Measurements from ENCODE around the gene HDAC9. TPM values are rescaled to one million over a fixed set of nuclear protein-coding genes. Genes with fewer than 3 reads are reported as not detected.
"Not testable (repeated sequence)": the region's sequence is repeated elsewhere in the genome, so short reads cannot be mapped to it uniquely, and the experiment has no call there.

The HDAC9 gene
- total RNA-seq, 2 donors from 2014 or later: 8.3 to 31.9 TPM

DNA sequence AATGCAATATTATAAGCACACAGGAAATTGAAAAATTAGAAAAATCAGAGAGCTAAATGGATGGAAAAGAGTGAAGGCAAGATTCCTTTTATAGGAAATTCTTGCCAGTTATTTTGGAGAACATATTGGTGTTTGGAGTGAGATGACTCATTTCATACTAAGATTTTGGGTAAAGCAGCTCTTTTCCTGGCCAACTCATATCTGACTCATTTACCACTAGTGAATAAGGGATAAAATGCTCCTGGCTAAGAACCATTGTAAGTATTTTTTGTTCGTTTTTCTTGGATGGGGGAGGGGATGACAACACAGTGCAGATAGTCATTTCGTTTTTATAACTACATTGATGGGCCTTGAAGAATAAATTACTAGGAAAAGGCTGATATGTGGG is 482.6 kb downstream of the HDAC9 start:
- no peak for TF ChIP-seq POLR2A (IDR thresholded peaks at IDR 0.05)
- TF ChIP-seq, protein P1, sequence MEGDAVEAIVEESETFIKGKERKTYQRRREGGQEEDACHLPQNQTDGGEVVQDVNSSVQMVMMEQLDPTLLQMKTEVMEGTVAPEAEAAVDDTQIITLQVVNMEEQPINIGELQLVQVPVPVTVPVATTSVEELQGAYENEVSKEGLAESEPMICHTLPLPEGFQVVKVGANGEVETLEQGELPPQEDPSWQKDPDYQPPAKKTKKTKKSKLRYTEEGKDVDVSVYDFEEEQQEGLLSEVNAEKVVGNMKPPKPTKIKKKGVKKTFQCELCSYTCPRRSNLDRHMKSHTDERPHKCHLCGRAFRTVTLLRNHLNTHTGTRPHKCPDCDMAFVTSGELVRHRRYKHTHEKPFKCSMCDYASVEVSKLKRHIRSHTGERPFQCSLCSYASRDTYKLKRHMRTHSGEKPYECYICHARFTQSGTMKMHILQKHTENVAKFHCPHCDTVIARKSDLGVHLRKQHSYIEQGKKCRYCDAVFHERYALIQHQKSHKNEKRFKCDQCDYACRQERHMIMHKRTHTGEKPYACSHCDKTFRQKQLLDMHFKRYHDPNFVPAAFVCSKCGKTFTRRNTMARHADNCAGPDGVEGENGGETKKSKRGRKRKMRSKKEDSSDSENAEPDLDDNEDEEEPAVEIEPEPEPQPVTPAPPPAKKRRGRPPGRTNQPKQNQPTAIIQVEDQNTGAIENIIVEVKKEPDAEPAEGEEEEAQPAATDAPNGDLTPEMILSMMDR (IDR thresholded peaks at IDR 0.05): no peak
- no peak for TF ChIP-seq POLR2AphosphoS5 (IDR thresholded peaks at IDR 0.05)
- Histone ChIP-seq H3K36me3 (no peaks in the 10 kb centered on the region), H3K27me3 (replicated peaks; ENCODE audit: insufficient read depth) (no peaks in the 10 kb centered on the region), H3K27ac (no peak overlapping the region), H3K9me3 (no peaks in the 10 kb centered on the region), H3K4me3 (no peak overlapping the region), H3K4me1 (replicated peaks) (no peaks in the 10 kb centered on the region)
- no peak for DNase-seq (ENCODE audit: low spot score)
- WGBS: 31% methylated on average over 2 of the region's 2 CpGs
- intact Hi-C loops (cut with DNase I): no loop called here

DNA sequence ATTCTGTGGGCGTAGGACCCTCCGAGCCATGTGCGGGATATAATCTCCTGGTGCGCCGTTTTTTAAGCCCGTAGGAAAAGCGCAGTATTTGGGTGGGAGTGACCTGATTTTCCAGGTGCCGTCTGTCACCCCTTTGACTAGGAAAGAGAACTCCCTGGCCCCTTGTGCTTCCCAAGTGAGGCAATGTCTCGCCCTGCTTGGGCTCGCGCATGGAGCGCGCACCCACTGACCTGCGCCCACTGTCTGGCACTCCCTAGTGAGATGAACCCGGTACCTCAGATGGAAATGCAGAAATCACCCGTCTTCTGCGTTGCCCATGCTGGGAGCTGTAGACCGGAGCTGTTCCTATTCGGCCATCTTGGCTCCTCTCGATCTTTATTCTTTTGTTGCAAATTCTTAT is 495.2 kb downstream of the HDAC9 start:
- H3K4me3 ChIP-seq; intact Hi-C loops (cut with DNase I); H3K27me3 ChIP-seq (replicated peaks; ENCODE audit: insufficient read depth); DNase-seq (ENCODE audit: low spot score); H3K9me3 ChIP-seq; H3K27ac ChIP-seq; H3K4me1 ChIP-seq (replicated peaks); H3K36me3 ChIP-seq: not testable (repeated sequence)
- 91% methylated on average over 20 of the region's 20 CpGs for WGBS

DNA sequence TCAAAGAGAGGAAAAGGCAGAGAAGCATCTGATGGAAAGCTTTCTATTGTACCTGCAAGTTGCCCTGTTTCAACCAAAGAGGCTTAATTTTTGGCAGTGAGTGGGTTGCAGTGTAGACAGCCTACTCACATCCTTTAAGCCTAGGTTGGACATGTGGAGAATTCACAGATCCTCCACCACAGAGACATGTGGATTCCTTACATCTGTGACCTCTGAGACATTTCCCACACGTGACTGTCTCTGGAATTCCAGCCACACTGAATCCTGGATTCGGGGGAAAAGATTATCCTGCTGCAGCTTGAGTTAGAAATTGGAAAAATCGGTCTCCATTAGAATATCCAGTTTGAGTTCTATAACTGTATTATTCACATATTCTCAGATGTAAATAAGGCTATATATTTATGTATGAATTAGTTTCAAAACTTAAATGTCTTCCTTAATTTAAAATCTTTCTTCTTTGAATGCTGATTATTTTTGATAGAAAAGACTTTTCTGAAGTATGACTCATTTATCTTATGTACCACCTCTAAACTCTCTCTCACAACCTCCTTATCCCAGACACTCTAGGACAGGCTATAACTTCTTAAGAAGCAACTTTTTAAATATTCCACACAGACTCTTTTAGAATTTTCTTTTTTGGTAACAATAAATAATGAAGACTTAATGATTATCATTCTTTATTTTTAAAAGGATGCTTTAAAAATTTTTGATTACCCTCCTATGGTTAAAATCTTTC is 498.6 kb downstream of the HDAC9 start:
- Histone ChIP-seq H3K27ac (no peak overlapping the region), H3K27me3 (replicated peaks; ENCODE audit: insufficient read depth) (no peaks in the 10 kb centered on the region), H3K9me3 (no peaks in the 10 kb centered on the region), H3K4me3 (no peak overlapping the region), H3K36me3 (no peaks in the 10 kb centered on the region), H3K4me1 (replicated peaks) (no peaks in the 10 kb centered on the region)
- no peak for DNase-seq (ENCODE audit: low spot score)
- WGBS: 77% methylated on average over 3 of the region's 3 CpGs
- TF ChIP-seq POLR2AphosphoS5 (IDR thresholded peaks at IDR 0.05): no peak
- TF ChIP-seq, protein P1 (IDR thresholded peaks at IDR 0.05): no peak
- no peak for TF ChIP-seq POLR2A (IDR thresholded peaks at IDR 0.05)
- intact Hi-C loops (cut with DNase I): no loop called here

DNA sequence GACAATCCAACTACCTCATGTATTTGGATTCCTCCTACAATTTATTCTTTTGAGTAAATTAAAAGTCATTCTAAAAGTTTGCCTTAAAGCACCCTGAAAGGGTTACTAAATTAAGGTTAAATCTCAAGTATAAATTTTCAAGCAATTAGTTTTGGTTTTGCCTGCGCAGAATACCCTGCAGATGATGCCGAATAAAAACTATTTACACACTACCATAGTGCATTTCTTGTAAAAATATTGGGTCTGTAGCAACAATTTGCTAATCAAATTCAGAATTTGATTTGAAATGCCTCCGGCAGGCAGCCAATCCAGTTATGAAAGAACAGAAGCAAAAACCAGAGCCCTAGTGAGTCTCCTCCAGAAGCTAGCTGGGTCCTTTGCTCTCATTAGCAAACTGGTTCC is 499.7 kb downstream of the HDAC9 start:
- no peaks in the 10 kb centered on the region for H3K27me3 ChIP-seq (replicated peaks; ENCODE audit: insufficient read depth)
- DNase-seq (ENCODE audit: low spot score): no peak
- TF ChIP-seq POLR2AphosphoS5 (IDR thresholded peaks at IDR 0.05): no peak
- TF ChIP-seq POLR2A (IDR thresholded peaks at IDR 0.05): no peak
- TF ChIP-seq, protein P1 (IDR thresholded peaks at IDR 0.05): no peak
- H3K4me3 ChIP-seq: no peak overlapping the region
- H3K36me3 ChIP-seq: no peaks in the 10 kb centered on the region
- no peaks in the 10 kb centered on the region for H3K4me1 ChIP-seq (replicated peaks)
- intact Hi-C loops (cut with DNase I): no loop called here
- WGBS: 80% methylated on average over 3 of the region's 3 CpGs
- H3K9me3 ChIP-seq: no peaks in the 10 kb centered on the region
- no peak overlapping the region for H3K27ac ChIP-seq

DNA sequence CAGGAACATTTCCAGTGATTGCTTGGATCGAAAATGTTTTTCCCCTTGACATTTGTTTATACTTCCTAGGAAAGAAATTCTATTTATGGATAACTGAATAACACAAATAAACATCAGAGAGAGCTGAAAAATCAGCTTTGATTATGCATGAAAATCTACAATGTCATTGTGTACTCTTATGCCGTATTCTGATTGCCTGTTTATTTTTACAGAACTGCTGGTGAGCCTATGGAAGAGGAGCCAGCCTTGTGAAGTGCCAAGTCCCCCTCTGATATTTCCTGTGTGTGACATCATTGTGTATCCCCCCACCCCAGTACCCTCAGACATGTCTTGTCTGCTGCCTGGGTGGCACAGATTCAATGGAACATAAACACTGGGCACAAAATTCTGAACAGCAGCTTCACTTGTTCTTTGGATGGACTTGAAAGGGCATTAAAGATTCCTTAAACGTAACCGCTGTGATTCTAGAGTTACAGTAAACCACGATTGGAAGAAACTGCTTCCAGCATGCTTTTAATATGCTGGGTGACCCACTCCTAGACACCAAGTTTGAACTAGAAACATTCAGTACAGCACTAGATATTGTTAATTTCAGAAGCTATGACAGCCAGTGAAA is 500.4 kb downstream of the HDAC9 start:
- Histone ChIP-seq H3K4me3 (no peak overlapping the region), H3K27ac (no peak overlapping the region), H3K36me3 (no peaks in the 10 kb centered on the region), H3K9me3 (no peaks in the 10 kb centered on the region), H3K27me3 (replicated peaks; ENCODE audit: insufficient read depth) (no peaks in the 10 kb centered on the region), H3K4me1 (replicated peaks) (no peaks in the 10 kb centered on the region)
- intact Hi-C loops (cut with DNase I): no loop called here
- DNase-seq (ENCODE audit: low spot score): no peak
- TF ChIP-seq POLR2A (IDR thresholded peaks at IDR 0.05) (no peak), POLR2AphosphoS5 (IDR thresholded peaks at IDR 0.05) (no peak)
- WGBS: 22% methylated on average over 5 of the region's 5 CpGs

DNA sequence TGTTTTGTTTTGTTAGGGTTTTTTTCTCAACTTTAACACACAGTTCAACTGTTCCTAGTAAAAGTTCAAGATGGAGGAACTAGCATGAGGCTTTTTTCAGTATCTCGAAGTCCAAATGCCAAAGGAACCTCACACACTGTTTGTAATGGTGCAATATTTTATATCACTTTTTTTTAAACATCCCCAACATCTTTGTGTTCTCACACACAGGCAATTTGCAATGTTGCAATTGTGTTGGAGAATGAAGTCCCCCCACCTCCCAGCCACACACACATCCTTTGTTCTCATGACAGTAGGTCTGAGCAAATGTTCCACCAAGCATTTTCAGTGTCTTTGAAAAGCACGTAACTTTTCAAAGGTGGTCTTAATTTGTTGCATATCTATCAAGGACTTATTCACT is 501.0 kb downstream of the HDAC9 start:
- H3K36me3 ChIP-seq: no peaks in the 10 kb centered on the region
- H3K9me3 ChIP-seq: no peaks in the 10 kb centered on the region
- H3K4me1 ChIP-seq (replicated peaks): no peaks in the 10 kb centered on the region
- 75% methylated on average over 2 of the region's 2 CpGs for WGBS
- H3K27ac ChIP-seq: no peak overlapping the region
- H3K4me3 ChIP-seq: no peak overlapping the region
- DNase-seq (ENCODE audit: low spot score): no peak
- no peaks in the 10 kb centered on the region for H3K27me3 ChIP-seq (replicated peaks; ENCODE audit: insufficient read depth)
- intact Hi-C loops (cut with DNase I): no loop called here
- TF ChIP-seq POLR2AphosphoS5 (IDR thresholded peaks at IDR 0.05) (no peak), POLR2A (IDR thresholded peaks at IDR 0.05) (no peak)
- TF ChIP-seq, protein P1 (IDR thresholded peaks at IDR 0.05): no peak

Data from prostate gland (tissue), 2 donors.